K562 (cell line): ENCODE measurements around the gene HAUS7. TPM values are rescaled to one million over a fixed set of nuclear protein-coding genes. Genes with fewer than 3 reads are reported as not detected.

ENCODE experiments used
- CTBP1 ChIP-seq: fragments of 450-650 bp; IDR thresholded peaks from 2 replicates; pipeline ENCODE4 v1.6.1; 2016; ENCODE audit warnings: borderline replicate concordance
- HDAC1 ChIP-seq, 2 experiments: fragments of 450-650 bp; IDR thresholded peaks; 2 replicates each; pipeline ENCODE4 v1.6.1; 2016 to 2017; ENCODE audit warnings: inconsistent platforms in 1 of 2, mild to moderate bottlenecking in 1 of 2, moderate library complexity in 1 of 2
- HMG20B ChIP-seq: fragments of 250-450 bp; sonication (Bioruptor Pico); IDR thresholded peaks from 2 replicates; pipeline ENCODE4 v1.5.0; 2021; ENCODE audit warnings: mild to moderate bottlenecking
- MCM2 ChIP-seq: fragments of 450-650 bp; IDR thresholded peaks from 2 replicates; pipeline ENCODE4 v1.6.1; 2017; ENCODE audit warnings: low read depth, mild to moderate bottlenecking
- MYBL2 ChIP-seq, 2 experiments: fragments of 450-650 bp in 1 of 2; sonication (generic) in 1 of 2; formaldehyde crosslinking in 1 of 2; IDR thresholded peaks; 2 replicates each; pipeline versions ENCODE4 v1.6.1 to v1.8.1; 2017 to 2022; ENCODE audit warnings: borderline replicate concordance in 1 of 2, inconsistent platforms in 1 of 2, low read depth in 1 of 2, mild to moderate bottlenecking in 1 of 2, missing genetic modification reagents in 1 of 2, moderate library complexity in 1 of 2
- NFIC ChIP-seq: fragments of 450-650 bp; IDR thresholded peaks from 2 replicates; pipeline ENCODE4 v1.6.1; 2017; ENCODE audit warnings: mild to moderate bottlenecking, inconsistent platforms
- PHB2 ChIP-seq: fragments of 450-650 bp; IDR thresholded peaks from 2 replicates; pipeline ENCODE4 v1.6.1; 2017; ENCODE audit warnings: low read depth
- RBM17 ChIP-seq: fragments of 200-400 bp; formaldehyde crosslinking; IDR thresholded peaks from 2 replicates; pipeline ENCODE4 v1.6.1; 2017; ENCODE audit warnings: low read depth, mild to moderate bottlenecking, low read length, borderline replicate concordance
- SAFB ChIP-seq: fragments of 200-400 bp; formaldehyde crosslinking; IDR thresholded peaks from 2 replicates; pipeline ENCODE4 v1.6.1; 2017; ENCODE audit warnings: low read depth, low read length, borderline replicate concordance
- SIRT6 ChIP-seq: IDR thresholded peaks from one replicate; pipeline ENCODE4 v1.6.1; 2012; ENCODE audit warnings: low read depth, mild to moderate bottlenecking, control low read depth, inconsistent platforms, low read length, moderate library complexity
- SNIP1 ChIP-seq: fragments of 450-650 bp; IDR thresholded peaks from 2 replicates; pipeline ENCODE4 v1.7.1; 2017; ENCODE audit warnings: low read depth, mild to moderate bottlenecking
- TOE1 ChIP-seq, 2 experiments: fragments of 450-650 bp in 1 of 2; sonication (generic) in 1 of 2; formaldehyde crosslinking in 1 of 2; IDR thresholded peaks; 2 replicates each; pipeline versions ENCODE4 v1.7.1 to v1.8.0; 2016 to 2022; ENCODE audit warnings: borderline replicate concordance in 2 of 2, mild to moderate bottlenecking in 2 of 2, antibody characterized with exemption in 1 of 2, inconsistent platforms in 1 of 2, low read depth in 1 of 2, missing genetic modification reagents in 1 of 2, moderate library complexity in 1 of 2
- ZBTB2 ChIP-seq: fragments of 450-650 bp; IDR thresholded peaks from 2 replicates; pipeline ENCODE4 v1.6.1; 2016; ENCODE audit warnings: antibody characterized with exemption
- ZNF133 ChIP-seq: fragments of 250-450 bp; sonication (Bioruptor Pico); IDR thresholded peaks from 2 replicates; pipeline ENCODE4 v1.4.0; 2020; ENCODE audit warnings: mild to moderate bottlenecking
- ZNF134 ChIP-seq: fragments of 250-450 bp; sonication (Bioruptor Pico); conservative IDR thresholded peaks from 2 replicates; pipeline ENCODE4 v1.4.0; 2020
- ZNF212 ChIP-seq: fragments of 450-650 bp; formaldehyde crosslinking; IDR thresholded peaks from 2 replicates; pipeline ENCODE4 v1.4.0; 2020; ENCODE audit warnings: mild to moderate bottlenecking
- ZNF253 ChIP-seq: fragments of 250-450 bp; sonication (Bioruptor Pico); conservative IDR thresholded peaks from 2 replicates; pipeline ENCODE4 v1.6.1; 2021; ENCODE audit warnings: mild to moderate bottlenecking
- ZNF830 ChIP-seq: fragments of 250-450 bp; sonication (Bioruptor Pico); IDR thresholded peaks from 2 replicates; pipeline ENCODE4 v1.5.0; 2021; ENCODE audit warnings: mild to moderate bottlenecking
- polyA plus RNA-seq, 8 experiments: library from polyadenylated mRNA; depleted of rRNA in 4 of 8; stranded (reverse) in 5 of 8; unstranded in 3 of 8; fragments of >200 nt; fragmentation: Nextera tagmentation in 2 of 8; fragmentation: Illumina TruSeq in 1 of 8; extraction: Ambion mirVana in 2 of 8; extraction: Trizol in 1 of 8; gene quantifications; 2 replicates each; pipeline versions ENCODE4 v1.2.1 to v1.2.3, GENCODE V29; 2011 to 2014; ENCODE audit warnings: inconsistent platforms in 1 of 8, missing spikeins in 1 of 8
- total RNA-seq, 7 experiments: library from RNA; depleted of rRNA in 6 of 7; stranded (reverse); fragments of >200 nt in 6 of 7; fragmentation: Illumina TruSeq in 2 of 7; extraction: Trizol in 2 of 7; gene quantifications; 2 replicates each; pipeline versions ENCODE4 v1.2.1 to v1.2.3, GENCODE V29; 2011 to 2021; ENCODE audit warnings: low replicate concordance in 1 of 7
- TF ChIP-seq, protein P1 (sequence below): fragments of 450-650 bp; formaldehyde crosslinking; IDR thresholded peaks from 2 replicates; pipeline ENCODE4 v1.4.0; 2020; ENCODE audit warnings: mild to moderate bottlenecking, moderate library complexity
- TF ChIP-seq, protein P2 (sequence below): fragments of 250-450 bp; sonication (Bioruptor Pico); IDR thresholded peaks from 2 replicates; pipeline ENCODE4 v1.8.0; 2021; ENCODE audit warnings: mild to moderate bottlenecking, moderate library complexity
- TF ChIP-seq, protein P3 (sequence below): fragments of 250-450 bp; sonication (Bioruptor Pico); IDR thresholded peaks from 2 replicates; pipeline ENCODE4 v1.9.0; 2021; ENCODE audit warnings: mild to moderate bottlenecking, inconsistent platforms

The HAUS7 gene
- total and polyA plus RNA-seq, 9 of the 15 experiments (the other 6 are each of a cell fraction or from before 2014, with no cell fraction given) = 10.0 to 94.9 (median 48.8) TPM

DNA sequence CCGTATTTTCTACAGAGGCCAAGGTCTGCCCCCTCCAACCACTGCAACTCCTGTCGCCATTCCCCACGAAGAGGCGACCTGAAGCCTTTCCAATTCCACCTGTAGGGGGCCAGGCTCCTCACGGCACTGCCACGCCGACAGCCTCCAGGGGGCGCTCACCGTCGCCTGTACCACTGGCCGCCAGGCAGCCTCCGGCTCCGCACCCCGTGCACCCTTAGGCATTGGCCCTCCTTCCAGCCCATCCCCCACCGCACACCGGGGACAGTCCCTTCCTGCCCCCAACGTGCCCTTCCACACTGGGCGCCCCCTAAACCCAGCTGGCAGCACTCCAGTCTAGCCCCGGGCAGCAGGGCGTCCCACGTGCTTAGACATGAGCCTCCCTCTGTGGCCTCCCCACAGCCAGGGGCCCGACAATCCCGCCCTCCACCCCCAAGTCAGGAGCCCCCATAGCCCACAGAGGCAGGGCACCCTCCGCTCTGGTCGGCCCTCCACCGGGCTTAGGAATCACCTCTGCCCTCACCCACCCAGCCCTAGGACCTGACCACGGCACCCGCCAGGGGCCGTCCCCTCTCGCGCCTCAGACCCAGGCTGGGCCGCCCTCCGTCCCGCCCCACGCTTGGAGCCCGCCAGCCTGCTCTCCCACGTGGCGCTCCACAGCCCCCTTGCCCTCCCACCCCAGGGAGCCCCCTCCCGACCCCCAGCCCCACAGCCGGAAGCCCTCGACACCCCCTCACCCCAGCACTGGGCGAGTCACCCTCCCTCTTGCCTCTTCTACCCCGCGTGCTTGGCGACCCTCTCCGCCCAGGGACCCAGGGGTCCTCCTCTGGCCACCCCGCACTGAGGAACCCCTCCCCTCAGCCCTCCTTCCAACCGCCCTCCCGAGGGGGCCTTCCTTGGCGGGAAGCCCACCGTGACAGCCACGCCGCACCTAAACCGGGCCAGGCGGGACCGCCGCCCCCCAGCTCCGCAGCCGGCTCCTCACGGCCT lies 69.9 kb downstream of the HAUS7 start (continued):
- TF ChIP-seq ZBTB2 (no peak), SIRT6 (no peak), RBM17 (no peak), MCM2 (no peak), PHB2 (no peak), HMG20B (no peak), ZNF212 (CRISPR knock-in tag) (no peak), ZNF253 (no peak), NFIC (peak; percentile 34), ZNF133 (CRISPR knock-in tag) (no peak), CTBP1 (peak; percentile 40; the same call in 1 of the 2 replicates), MYBL2 (IDR thresholded peaks at IDR 0.05; ENCODE audit: low read depth) (no peak), MYBL2 (CRISPR knock-in tag; IDR thresholded peaks at IDR 0.05; ENCODE audit: borderline replicate concordance) (no peak), TOE1 (IDR thresholded peaks at IDR 0.05; ENCODE audit: borderline replicate concordance) (no peak), TOE1 (CRISPR knock-in tag; IDR thresholded peaks at IDR 0.05; ENCODE audit: borderline replicate concordance, low read depth) (0 out of 2 replicates have a peak, but pooled peaks have one; percentile 46), ZNF830 (CRISPR knock-in tag) (no peak), HDAC1 (IDR thresholded peaks at IDR 0.05) (no peak), ZNF134 (CRISPR knock-in tag) (no peak), SNIP1 (no peak), SAFB (no peak)
- TF ChIP-seq, protein P1, sequence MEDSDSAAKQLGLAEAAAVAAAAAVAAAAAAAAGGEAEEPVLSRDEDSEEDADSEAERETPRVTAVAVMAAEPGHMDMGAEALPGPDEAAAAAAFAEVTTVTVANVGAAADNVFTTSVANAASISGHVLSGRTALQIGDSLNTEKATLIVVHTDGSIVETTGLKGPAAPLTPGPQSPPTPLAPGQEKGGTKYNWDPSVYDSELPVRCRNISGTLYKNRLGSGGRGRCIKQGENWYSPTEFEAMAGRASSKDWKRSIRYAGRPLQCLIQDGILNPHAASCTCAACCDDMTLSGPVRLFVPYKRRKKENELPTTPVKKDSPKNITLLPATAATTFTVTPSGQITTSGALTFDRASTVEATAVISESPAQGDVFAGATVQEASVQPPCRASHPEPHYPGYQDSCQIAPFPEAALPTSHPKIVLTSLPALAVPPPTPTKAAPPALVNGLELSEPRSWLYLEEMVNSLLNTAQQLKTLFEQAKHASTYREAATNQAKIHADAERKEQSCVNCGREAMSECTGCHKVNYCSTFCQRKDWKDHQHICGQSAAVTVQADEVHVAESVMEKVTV (CRISPR knock-in tag) = 0 out of 2 replicates have a peak, but pooled peaks have one; percentile 30
- TF ChIP-seq, protein P2, sequence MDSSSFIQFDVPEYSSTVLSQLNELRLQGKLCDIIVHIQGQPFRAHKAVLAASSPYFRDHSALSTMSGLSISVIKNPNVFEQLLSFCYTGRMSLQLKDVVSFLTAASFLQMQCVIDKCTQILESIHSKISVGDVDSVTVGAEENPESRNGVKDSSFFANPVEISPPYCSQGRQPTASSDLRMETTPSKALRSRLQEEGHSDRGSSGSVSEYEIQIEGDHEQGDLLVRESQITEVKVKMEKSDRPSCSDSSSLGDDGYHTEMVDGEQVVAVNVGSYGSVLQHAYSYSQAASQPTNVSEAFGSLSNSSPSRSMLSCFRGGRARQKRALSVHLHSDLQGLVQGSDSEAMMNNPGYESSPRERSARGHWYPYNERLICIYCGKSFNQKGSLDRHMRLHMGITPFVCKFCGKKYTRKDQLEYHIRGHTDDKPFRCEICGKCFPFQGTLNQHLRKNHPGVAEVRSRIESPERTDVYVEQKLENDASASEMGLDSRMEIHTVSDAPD (CRISPR knock-in tag) = no peak
- TF ChIP-seq, protein P3, sequence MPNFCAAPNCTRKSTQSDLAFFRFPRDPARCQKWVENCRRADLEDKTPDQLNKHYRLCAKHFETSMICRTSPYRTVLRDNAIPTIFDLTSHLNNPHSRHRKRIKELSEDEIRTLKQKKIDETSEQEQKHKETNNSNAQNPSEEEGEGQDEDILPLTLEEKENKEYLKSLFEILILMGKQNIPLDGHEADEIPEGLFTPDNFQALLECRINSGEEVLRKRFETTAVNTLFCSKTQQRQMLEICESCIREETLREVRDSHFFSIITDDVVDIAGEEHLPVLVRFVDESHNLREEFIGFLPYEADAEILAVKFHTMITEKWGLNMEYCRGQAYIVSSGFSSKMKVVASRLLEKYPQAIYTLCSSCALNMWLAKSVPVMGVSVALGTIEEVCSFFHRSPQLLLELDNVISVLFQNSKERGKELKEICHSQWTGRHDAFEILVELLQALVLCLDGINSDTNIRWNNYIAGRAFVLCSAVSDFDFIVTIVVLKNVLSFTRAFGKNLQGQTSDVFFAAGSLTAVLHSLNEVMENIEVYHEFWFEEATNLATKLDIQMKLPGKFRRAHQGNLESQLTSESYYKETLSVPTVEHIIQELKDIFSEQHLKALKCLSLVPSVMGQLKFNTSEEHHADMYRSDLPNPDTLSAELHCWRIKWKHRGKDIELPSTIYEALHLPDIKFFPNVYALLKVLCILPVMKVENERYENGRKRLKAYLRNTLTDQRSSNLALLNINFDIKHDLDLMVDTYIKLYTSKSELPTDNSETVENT (CRISPR knock-in tag) = no peak
